HG03521 (cell line): Measurements from ENCODE around the gene CLIC5.

Experiments
- ATAC-seq: cut with Tn5 transposase; IDR thresholded peaks from one replicate; pipeline ENCODE4 v1.9.1; 2021; ENCODE audit warnings: mild to moderate bottlenecking, moderate library complexity; ENCODE audit not compliant: unreplicated experiment

The CLIC5 gene

DNA sequence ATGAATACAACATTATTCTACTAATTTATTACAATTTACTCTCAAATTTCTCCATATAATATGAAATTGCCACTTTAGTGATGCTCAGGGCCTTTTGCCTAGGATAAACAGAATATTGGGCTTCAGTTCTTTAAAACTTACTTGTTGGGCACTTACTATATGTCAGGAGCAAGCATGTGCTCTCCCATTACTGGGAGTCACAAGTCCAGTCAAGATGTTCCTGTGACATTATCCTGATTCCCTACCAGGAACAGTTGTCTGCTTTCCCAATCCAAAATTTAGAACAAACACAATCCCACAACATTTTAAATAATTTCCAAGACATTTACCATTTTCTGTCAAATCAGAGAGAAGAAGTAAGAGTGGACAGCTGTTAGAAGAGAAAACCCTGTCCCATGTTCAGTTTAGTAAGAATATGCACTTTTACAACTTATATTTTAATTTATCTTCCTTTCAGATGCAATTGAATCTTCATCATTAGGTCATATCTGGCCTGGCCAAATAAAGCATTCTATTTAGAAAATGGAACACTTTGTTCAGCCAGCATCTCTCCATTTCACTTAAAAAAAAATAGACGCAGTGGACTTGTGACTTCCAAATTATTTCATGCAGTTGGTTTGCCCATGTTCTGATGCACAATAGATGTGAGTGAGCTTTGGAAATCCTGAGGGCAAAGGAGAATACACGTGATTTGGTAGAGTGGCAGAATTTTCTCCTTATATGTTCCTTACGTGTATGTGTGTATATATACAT is 159.8 kb downstream of the CLIC5 start:
- ATAC-seq = no peak

DNA sequence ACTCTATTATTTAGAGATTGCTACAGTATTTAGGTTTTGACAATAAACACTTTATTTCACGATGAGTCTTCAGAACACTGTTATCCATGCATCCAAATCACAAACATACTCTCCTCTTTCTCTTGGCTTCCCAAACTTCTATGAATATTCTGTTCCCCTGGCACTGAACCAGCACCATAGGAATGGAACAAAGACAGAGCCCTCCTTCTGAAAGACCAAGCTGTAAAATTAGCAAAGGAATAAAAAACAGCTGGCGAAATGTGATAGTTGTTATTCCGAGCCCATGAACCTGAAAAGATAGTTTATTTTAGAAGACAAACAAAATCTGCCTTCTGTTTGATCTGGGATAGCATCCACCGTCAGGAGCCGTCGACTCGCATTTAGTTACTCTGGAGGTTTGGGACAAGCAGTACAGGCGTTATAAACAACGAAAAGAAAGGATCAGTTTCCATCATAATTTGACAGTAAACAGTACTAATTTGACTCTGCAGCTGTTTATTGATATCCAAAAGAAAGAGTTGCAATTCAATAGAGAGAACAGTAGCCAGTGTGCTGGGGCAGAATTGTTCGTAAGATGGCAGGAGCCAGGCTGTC is 161.4 kb downstream of the CLIC5 start:
- ATAC-seq = no peak

DNA sequence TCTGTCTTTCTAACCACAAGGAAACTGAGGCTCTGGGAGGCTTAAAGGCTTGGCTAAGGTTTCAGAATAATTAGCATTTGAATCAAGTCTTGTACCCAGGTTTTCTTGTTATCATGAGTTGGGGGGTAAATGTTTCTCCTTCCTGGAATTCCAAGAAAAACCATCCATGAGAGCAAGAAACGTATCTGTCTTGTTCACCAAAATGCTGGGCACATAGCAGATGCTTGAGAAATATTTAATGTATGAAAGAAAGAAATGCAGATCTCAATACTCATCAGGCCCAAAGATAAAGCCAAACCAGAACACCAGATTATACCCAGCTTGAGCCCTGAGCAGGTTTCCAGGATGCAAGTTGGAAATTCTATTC is 164.6 kb downstream of the CLIC5 start:
- no peak for ATAC-seq

DNA sequence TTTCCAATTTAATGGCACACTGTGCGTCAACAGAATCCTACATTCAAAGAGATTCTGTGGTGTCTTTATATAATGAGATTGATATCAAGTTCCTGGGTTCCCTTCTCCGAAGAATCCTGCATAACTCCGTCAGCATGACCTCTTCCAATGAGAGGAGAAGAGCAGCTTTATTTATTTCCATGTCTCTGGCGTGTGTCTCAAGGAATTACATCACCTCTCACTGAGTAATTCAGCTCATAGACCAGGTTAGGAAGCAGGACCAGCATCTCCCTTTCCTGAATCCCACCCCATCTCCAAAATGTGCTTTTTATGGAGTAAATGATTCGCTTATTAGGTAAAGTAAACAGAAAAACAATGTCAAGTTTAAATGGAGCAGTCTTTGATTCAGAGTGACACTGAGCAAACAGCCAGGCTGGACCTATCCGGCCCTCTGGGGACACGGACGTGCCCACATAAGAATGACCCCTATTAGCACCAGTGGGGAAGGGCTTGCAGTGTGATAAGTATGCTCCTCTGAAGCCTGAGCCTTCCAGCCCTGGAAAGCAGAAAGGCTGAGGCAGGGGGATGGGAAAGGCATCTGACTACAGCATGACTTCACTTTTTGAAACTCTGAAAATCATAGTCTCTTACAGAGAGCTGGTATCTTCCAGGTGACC is 165.2 kb downstream of the CLIC5 start:
- ATAC-seq = no peak

DNA sequence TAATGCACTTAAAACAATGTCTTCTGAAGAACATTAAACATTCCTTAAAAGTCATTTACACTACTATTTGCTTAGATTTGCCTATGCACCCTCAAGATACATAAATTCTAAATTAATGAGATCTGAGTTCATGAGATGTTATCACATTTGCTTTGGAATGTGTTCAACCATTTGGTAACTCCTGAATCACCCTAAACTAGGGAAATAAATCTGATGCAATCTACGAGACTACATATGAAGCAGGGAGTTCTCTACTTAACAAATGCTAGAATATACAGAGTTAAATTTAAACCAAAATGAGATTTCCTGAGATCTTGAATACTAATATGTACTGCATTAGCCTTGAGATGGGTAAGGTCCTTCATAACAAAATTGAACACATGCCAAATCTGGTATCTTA is 170.1 kb downstream of the CLIC5 start:
- no peak for ATAC-seq

DNA sequence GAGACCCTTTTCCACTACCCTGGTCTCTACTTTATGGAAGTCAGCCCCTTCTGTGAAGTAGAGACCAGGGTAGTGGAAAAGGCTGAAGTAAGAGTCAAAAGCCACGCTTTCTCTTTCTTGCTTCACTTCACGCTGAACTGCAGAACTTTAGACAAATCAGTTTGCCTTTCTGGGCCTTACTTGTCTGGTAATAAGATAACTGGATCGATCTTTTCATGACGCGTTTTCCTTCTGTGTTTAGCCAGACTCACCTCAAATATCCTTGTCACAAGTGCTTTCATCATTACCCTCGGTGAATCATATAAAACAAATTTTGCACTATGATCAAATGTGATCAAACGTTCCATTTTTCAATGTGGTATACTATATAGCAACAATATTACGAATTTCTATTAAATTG is 170.7 kb downstream of the CLIC5 start:
- no peak for ATAC-seq

DNA sequence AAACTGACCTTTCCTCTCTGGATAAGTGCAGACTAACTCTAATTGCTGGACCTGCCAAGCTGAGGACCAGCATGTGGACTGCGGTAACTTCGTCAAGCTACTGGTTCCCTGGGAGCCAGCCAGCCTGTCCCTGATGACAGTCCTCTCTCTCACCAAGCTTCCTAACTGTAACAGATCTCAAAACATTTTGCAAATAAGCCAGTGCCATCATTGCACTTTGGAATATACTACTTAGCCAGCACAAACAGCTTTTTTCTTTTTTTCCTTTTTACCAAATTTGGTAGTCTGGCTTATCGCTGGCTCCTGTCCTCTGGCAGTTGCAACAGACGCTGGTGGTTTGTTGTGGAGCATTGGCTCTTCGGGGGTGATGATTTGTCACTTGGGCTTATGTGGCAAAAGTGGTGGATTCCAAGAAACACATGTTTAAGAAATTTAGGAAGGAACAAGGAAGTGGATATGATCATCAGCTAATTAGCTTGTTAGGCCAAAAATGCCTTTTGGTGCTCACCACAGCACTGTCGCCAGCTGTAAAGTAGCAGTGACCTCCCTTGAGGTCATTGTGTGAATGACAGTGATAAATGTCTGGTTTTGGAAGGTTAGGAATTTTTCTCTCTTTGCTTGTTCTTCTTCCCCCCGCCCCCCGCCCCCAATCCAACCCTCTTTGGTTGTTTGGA is 171.7 kb downstream of the CLIC5 start:
- ATAC-seq = no peak

DNA sequence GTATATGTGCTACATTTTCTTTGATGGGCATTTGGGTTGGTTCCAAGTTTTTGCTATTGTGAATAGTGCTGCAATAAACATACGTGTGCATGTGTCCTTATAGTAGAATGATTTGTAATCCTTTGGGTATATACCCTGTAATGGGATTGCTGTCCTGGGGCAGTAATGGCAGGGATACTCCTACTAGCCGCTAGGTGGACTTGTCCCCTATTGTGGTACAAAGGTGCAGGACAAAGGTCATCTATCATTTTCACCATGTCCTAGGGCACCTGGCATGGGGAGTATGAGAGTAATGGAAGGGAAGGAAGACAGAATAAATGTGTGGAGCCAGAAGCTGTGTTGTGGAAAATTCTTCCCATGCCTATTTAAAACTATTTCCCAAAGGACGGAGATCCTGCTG is 174.6 kb downstream of the CLIC5 start:
- no peak for ATAC-seq

DNA sequence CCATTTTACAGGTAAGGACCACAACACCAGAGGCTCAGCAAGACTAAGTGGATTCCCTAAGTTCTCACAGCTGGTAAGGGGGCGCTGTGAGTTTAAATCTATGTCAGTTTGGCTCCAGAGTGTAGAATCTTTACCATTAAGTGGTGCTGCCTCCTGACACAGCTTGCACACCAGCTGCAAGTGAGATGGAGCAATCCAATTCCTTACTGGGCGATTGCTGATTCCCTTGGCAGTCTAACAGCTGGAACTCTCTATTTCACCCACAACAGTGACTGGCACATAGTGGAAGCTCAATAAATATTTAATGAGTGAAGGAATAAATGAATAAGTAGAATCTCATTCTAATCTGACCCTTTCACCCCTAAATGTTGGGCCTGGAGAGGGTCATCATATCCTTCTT is 176.7 kb downstream of the CLIC5 start:
- ATAC-seq = no peak

DNA sequence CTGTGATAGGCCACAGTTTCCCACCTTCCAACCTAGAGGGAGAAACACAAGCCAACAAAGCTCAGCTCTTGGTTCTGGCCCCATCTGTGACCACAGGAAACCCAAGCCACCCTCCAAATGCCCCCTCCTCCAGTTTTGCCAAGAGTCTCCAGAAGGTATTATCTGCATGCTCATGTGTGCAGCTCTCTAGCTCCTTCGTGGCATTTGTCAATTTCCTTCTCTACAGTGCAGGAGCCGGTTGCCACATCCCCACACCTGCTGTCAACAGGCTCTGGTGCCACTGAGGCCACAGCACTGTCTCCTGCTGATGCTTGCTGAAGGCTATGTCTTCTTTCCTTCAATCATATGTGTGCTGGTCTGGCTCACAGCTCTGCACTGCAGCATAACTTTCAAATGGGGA is 177.2 kb downstream of the CLIC5 start:
- no peak for ATAC-seq

DNA sequence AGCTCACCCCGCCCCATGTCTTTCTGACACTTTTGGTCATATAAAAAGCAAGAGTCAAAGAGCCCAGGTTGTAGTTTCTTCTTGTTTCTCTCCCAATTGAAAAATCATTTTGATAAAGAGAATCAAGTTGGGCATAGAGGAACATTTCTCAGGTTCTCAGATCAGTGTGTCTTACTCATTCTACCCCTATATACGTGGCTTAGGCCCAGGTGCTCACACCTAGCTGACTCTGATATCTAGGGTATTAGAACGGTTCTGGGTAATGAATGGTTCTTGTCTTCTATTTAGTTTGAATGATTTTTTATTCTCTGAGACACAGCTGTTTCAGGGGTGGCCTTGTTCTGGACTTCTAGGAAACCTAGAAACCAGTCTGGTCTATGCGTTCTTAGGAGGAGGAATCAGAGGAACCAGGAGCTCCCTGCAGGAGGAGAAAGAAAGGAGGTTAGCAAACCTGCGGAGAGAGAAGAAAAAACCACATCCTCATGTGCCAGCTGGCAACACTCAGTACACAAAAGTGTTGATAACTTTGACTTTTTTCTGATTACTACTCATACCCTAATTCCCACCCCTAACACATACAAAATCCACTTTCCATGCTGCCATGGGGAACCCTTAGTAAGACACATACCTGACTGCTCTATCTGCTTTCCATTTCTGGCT is 178.0 kb downstream of the CLIC5 start:
- ATAC-seq = no peak

DNA sequence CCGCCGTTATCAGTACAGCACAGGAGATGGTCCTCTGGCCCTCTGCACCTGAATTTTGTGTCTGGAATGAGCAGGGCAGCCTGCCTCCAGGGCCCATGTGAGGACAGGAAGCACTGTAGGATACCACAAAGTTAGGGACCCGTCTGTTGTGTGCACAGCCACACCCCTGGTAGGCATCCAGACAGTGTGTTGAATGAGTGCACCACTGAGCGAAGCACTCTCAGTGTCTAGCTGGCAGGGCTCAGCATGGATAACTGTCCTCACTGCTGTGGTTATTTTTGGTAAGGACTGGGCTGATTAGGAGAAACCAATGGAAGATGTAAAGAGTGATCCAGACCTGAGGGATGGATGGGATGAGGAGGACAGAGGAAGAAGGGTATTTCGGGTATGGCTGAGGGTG is 178.7 kb downstream of the CLIC5 start:
- no peak for ATAC-seq

DNA sequence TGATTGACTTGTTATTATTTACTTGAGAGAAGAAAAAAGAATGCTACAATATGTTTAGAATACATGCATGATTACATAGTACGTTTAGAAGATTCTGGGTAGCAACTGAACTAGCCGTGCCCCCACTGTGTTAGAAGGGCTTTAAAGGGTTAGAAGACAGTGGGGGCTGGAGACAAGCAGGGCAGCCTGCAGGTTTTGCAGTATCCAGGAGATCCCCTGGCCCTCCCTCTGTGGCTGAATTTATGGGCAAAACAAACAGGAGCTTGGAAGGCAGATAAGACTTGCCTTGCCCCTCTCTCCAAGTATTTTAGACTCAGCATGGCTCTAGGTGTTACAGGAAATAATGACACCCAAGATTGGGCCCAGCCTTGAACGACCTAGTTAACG is 179.2 kb downstream of the CLIC5 start:
- no peak for ATAC-seq

DNA sequence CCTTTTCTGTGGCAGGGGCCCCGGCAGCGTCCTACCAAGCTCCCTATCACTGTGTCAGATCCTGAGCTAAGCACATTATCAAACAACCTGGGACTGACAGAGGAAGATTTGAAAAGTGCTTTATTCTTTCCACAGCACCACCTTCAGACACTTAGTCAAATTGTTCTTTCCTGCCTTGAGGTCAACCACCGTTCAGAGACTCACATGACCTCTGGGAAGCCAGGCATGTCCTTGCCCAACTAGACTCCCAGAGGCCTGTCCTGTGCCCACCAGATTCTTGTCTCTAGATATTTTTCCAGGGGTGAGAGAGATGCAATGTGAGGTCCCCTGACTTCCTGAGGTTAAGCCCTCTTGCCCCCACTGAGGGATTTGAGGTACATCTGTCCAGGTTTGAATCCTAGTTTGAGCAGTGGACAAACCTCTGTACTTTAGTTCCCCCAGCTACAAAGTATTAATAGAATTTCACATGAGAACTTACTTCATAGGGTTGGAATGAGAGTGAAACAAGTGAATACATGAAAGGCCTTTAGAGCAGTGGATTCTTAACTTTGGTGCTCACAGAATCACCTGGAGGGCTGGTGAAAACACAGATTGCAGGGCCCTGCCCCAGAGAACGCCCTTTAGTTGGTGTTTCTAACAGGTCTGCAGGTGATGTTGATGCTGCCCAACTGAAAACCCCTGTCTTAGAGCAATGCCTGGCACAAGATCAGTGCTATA is 179.8 kb downstream of the CLIC5 start:
- no peak for ATAC-seq

DNA sequence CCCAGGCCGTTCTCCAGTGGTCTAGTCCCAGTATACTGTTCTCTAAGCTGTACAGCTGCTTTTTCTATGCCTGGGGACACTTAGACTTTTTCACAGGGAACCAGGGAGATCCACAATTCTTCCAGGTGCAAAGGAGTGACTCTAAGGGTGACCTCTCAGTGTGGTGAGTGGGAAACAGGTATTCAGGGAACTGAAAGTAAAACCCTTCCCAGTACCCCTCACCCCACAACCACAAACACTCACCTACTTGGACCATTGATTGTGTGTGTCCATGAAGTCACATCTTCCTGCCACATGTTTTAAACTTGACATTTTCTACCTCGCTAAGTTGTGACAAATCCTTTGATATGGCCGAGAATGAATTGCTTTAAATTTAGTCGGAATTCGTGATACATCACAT is 183.6 kb downstream of the CLIC5 start:
- ATAC-seq = no peak
